AG09309 (cell line): ENCODE measurements around the gene HMGXB3.
A peak's percentile ranks its signal among the peaks of the same experiment; 100 is the strongest.

Experiments used
- DNase-seq: peaks from one replicate; pipeline ENCODE4 v3.0.0-alpha.2; 2010; ENCODE audit warnings: low read depth
- H3K4me3 ChIP-seq: 2 replicates; pipeline ENCODE4 v1.5.1; 2011; ENCODE audit warnings: mild to moderate bottlenecking, low read depth, low read length, moderate library complexity; ENCODE audit not compliant: control insufficient read depth
- TF ChIP-seq, protein P1 (sequence below): IDR thresholded peaks from 2 replicates; pipeline ENCODE4 v1.5.1; 2011; ENCODE audit warnings: mild to moderate bottlenecking, low read depth, low read length, inconsistent platforms; ENCODE audit not compliant: insufficient read depth, control insufficient read depth; ENCODE audit errors: missing control alignments

HMGXB3 gene

DNA sequence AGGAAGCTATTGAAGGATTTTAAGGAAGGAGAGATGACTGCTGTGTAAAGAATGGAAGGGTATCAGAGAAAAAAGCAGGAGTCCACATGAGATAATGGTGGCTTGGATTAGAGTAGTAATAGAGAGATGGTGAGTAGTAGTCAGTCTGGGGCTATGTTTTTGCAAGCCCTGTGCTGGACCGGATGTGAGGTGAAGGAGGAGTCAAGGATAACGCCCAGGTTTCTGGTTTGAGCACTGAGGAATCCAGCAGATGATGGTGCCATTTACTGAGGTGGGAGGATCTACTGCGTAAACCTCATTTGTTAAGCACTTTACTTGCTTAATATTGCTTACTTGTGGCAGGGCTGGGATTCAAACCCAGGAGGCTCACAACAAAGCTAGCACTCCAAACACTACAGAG is 1.2 kb upstream of the HMGXB3 start:
- TF ChIP-seq, protein P1, sequence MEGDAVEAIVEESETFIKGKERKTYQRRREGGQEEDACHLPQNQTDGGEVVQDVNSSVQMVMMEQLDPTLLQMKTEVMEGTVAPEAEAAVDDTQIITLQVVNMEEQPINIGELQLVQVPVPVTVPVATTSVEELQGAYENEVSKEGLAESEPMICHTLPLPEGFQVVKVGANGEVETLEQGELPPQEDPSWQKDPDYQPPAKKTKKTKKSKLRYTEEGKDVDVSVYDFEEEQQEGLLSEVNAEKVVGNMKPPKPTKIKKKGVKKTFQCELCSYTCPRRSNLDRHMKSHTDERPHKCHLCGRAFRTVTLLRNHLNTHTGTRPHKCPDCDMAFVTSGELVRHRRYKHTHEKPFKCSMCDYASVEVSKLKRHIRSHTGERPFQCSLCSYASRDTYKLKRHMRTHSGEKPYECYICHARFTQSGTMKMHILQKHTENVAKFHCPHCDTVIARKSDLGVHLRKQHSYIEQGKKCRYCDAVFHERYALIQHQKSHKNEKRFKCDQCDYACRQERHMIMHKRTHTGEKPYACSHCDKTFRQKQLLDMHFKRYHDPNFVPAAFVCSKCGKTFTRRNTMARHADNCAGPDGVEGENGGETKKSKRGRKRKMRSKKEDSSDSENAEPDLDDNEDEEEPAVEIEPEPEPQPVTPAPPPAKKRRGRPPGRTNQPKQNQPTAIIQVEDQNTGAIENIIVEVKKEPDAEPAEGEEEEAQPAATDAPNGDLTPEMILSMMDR = no peak
- H3K4me3 ChIP-seq = peak overlapping the region; percentile 93
- DNase-seq = no peak

DNA sequence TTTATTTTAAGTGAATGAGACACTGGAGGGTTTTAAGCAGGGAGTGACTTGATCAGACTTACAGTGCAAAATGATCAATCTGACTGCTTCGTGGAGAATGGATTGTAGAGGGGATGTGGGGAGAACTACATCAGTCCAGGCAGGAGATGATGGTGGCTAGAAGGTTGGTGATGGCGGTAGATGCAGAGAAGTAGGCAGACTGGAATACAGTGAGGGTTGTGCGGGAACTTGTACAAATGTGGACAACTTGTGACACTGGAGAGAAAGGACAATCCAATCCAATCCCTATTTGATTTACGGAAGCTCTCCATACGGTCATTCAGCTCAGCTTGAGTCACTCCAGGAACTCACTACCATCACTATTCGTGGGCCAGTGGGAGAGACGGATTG is 678 bp upstream of the HMGXB3 start:
- no peak for DNase-seq
- TF ChIP-seq, protein P1 = no peak
- H3K4me3 ChIP-seq = peak overlapping the region; percentile 93

DNA sequence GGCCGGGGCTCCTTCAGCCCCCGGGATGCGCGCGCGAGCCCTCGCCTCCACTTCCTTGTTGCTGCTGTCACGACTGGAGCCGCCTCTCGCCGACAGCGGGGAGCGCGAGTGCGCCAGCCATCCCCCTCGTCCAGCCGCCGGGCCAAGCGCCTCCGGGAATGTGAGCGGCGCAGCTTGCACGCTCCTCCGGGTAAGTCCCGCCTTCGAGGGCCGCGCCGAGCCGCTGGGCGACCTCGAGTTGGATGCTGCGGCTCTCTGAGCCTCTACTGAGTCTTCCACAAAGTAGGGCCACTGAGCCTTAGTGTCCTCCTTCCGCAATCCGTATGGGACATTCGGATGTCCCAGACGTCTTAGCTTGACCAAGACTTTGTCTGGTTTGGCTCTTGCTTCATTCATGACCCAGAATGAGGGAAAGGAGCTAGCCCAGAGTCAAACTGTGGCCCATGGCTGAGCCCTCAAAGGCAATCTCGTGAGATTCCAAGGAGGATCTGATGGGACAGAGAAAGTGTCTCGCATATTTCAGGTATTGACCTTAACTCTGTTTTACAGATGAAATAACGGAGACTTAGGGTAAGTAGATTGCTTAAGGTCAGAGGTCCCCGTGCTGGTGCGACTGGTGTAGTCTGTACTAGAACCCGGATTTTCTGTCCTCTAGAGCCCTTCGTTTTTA is 586 bp downstream of the HMGXB3 start:
- DNase-seq = no peak
- peak overlapping the region; percentile 93 for H3K4me3 ChIP-seq
- TF ChIP-seq, protein P1 = no peak

DNA sequence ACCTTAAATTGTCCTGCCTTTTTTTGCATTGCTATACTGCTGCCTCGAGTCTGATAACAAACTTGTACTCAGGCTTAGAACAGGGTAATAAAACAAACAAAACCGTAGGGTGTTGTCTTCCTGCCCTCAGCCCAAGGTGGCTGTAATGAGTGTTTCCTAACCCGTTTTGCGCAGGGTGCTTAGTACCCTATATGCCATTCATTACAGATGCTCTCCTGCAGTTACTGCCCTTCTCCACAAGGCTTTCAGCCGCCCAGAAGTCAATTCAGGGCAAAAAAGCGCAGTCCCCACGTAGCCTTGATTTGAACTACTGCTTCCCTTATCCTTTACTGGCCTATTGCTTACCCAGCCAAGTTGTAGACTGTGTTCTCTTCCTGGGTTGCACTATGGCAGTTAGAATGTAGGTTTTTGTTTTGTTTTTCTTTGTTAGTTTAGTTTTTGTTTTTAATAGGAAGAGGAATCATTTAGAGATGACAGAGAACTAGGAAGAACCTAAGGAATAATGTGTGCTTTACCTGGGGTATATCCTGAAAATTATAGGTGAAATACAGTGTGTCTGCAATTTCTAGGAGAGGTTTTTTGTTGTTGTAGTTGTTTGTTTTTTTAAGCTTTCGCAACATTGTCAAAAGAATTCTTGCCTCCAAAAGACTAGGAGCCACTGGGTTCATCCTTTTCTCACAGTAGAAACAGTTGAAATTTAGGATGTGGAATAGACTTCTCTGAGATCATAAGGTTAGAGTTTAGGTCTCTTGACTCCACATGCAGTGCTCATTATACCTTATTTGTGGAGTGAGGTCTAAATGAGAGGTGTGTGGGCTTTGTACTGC is 1.3 kb downstream of the HMGXB3 start:
- peak overlapping the region; percentile 93 for H3K4me3 ChIP-seq
- TF ChIP-seq, protein P1 = peak; percentile 72
- DNase-seq = no peak

DNA sequence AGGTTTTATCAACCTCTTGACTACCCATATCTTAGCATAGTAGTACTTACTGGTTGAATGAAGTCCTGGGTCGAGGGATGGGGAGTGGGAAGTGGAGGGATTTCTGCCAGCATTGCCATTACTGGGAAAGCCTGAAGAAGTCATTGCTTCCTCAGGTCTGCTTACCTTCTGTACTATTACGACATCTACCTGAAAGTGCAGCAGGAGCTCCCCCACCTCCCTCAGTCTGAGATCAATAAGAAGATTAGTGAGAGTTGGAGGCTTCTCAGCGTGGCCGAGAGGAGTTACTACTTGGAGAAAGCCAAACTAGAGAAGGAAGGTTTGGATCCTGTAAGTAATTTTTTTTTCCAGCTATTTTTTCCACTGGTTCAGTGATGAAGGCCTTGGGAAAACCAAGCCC is 5.8 kb downstream of the HMGXB3 start:
- TF ChIP-seq, protein P1 = no peak
- DNase-seq = no peak
- H3K4me3 ChIP-seq = no peak overlapping the region

DNA sequence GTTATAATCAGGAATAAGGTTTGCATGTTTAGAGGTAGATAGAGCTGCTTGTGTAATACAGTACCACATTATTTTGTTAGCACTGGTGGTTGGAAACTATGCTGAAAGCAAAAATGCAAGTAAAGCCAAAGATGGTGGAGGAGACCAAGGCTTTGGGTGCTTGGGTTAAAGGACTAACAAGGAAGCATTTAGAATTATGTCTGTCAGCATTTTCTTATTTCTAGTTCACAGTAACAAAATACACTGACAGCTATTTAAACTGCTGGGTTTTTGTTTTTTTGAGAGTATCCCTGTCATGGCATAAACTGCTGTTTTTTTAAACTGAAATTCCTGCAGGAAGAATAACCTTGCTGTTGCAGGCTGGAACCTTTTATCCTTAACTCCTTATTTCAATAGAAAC is 6.5 kb downstream of the HMGXB3 start:
- TF ChIP-seq, protein P1 = no peak
- DNase-seq = no peak
- no peak overlapping the region for H3K4me3 ChIP-seq
